GM10248 (cell line): ENCODE results near the gene MICAL3.

Experiments used
- CTCF ChIA-PET: fragments of 300-600 bp; sonication (Branson Sonifier 250); formaldehyde crosslinking; extraction: SDS; loops from one replicate; lab custom pipeline; 2021; ENCODE audit warnings: antibody characterized with exemption; lab: Yijun Ruan, JAX
- POLR2A ChIA-PET: fragments of 350-650 bp; sonication (Branson Sonifier 250); formaldehyde crosslinking; extraction: SDS; loops from one replicate; lab custom pipeline; 2020; ENCODE audit warnings: antibody characterized with exemption; lab: Yijun Ruan, JAX
- DNase-seq: peaks from one replicate; pipeline ENCODE4 v3.0.0; 2012; ENCODE audit errors: extremely low spot score
- TF ChIP-seq, protein P1 (sequence below): IDR thresholded peaks from 2 replicates; pipeline ENCODE4 v1.5.1; 2012; ENCODE audit warnings: mild to moderate bottlenecking, low read depth; ENCODE audit errors: extremely low read depth, missing control alignments, control extremely low read depth

MICAL3 gene

GRCh38 chr22:17957204-17957603 lies 67.2 kb downstream of the MICAL3 start:
- TF ChIP-seq, protein P1, sequence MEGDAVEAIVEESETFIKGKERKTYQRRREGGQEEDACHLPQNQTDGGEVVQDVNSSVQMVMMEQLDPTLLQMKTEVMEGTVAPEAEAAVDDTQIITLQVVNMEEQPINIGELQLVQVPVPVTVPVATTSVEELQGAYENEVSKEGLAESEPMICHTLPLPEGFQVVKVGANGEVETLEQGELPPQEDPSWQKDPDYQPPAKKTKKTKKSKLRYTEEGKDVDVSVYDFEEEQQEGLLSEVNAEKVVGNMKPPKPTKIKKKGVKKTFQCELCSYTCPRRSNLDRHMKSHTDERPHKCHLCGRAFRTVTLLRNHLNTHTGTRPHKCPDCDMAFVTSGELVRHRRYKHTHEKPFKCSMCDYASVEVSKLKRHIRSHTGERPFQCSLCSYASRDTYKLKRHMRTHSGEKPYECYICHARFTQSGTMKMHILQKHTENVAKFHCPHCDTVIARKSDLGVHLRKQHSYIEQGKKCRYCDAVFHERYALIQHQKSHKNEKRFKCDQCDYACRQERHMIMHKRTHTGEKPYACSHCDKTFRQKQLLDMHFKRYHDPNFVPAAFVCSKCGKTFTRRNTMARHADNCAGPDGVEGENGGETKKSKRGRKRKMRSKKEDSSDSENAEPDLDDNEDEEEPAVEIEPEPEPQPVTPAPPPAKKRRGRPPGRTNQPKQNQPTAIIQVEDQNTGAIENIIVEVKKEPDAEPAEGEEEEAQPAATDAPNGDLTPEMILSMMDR = no peak
- ChIA-PET POLR2A (interaction anchor here (0.6 kb wide), 1 partner anchor 109 kb away, joined by 4 read pairs; no protein-coding TSS in a partner anchor), CTCF (interaction anchor here (0.8 to 4.2 kb wide), 8 partner anchors 10 to 785 kb away, joined by 3 to 16 read pairs (median 4); partner anchors contain the start of gene PEX26)
- no peak for DNase-seq

DNA sequence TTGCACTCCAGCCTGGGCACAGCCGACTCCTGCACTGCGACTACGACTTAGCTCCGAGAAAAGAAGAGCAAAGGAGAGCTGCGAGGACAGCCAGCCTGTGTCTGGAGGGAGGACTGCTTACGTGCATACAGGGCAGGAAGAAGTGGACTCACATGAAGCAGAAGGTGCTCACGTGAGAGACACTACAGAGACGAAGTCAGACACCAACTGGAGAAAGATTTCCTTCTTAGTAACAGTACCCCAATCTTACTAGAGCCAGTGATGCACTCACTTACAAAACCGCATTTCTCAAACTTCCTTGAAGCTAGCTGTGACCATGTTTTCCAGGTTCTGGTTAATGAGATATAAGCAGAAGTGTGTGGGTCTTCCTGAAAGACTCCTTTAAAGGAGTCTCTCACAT lies 67.7 kb downstream of the MICAL3 start:
- POLR2A ChIA-PET = no interaction called here

GRCh38 chr22:17955590-17956379 lies 68.6 kb downstream of the MICAL3 start:
- ChIA-PET CTCF (interaction anchor here (0.8 to 1.4 kb wide), 6 partner anchors 9 to 120 kb away, joined by 3 to 5 read pairs (median 4); no protein-coding TSS in a partner anchor), POLR2A (no interaction called here)
- no peak for DNase-seq
- TF ChIP-seq, protein P1 = no peak

More for the DNA sequence above, 67.7 kb downstream of the MICAL3 start:
- CTCF ChIA-PET = interaction anchor here (1.1 to 4.2 kb wide), 6 partner anchors 9 to 784 kb away, joined by 3 to 16 read pairs (median 4); partner anchors contain the start of gene PEX26
- DNase-seq = no peak
- TF ChIP-seq, protein P1 = no peak

DNA sequence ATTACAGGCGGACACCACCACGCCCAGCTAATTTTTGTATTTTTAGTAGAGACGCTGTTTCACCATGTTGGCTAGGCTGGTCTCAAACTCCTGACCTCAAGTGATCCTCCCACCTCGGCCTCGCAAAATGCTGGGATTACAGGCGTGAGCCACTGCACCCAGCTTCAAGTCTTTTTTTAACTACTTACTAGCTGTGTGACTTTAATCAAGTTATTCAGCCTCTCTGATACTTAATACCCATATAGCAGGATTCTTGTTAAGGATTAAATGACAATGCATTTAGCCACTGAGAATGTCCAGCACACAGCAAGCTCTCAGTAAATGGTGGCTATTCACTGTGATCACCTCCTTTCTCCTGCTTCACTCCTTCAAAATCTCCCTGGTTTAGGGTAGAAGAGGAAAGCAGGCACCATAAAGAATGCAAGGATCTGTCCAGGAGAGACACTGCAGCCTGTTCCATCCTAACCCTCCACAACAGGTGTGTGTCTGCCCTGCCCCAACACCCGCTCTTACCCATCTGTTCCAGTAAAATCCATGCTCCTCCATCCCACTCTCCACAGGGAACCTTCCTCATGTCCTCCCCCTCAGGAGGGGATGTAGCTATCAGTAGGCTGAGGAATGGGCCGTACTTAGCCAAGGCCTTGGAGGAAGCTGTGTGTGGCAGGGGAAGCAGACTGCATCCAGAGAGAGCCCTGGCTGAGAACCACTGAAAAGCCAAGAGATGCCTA lies 69.3 kb downstream of the MICAL3 start:
- DNase-seq = no peak
- POLR2A ChIA-PET = no interaction called here
- TF ChIP-seq, protein P1 = no peak
- CTCF ChIA-PET = interaction anchor here (0.7 to 1.4 kb wide), 6 partner anchors 9 to 121 kb away, joined by 3 to 5 read pairs (median 4); no protein-coding TSS in a partner anchor

DNA sequence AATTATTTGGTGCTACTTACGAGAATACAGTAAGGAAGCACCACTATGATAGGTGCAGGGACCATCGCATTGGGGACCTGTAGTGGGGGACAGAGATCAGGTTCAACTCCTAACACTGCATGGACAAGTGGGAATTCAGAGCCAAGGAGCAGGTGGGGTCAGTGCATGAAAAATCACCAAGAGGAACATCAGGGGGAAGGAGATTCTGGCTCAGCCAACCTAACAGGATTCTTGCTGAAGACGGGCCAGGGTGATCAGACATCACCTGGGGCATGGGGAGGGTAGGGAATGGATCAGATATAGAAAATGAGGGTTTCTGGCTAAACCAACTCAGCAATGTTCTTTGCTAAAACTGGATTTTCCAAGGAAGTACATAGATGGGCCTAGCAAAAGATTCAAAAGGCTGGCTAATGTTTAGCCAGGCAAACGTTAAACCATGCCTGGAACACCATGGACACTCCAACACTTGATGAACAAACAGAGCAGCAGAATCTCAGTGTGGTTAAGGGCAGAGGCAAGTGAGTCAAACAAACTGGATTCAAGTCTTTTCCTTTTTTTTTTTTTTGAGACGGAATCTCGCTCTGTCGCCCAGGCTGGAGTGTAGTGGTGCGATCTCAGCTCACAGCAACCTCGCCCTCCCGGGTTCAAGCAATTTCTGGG lies 70.0 kb downstream of the MICAL3 start:
- DNase-seq = no peak
- ChIA-PET CTCF (interaction anchor here (0.7 to 1.4 kb wide), 3 partner anchors 10 to 121 kb away, joined by 3 to 5 read pairs (median 4); no protein-coding TSS in a partner anchor), POLR2A (no interaction called here)
- TF ChIP-seq, protein P1 = no peak
